ENCODE data around the gene FNDC3B.

FNDC3B gene

DNA sequence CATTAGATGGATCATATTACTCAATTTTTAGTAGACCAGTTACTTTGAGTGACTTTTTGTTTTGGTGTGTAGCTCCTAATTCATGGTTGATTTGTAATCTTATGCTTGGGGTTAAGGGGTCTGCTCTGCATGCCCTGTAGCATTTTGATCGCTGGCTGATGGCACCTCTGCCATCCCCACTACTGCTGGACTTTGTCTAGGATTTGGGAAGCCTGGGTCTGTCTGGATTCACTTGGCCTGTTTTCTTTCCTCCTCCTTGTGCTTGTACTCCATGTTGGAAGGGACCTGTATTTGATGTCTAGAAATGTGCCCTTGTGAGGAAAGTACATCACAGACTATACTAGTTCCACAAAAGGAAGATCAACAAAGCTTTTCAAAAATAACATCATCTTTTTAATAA lies 154.1 kb downstream of the FNDC3B start:
- no peaks in the 10 kb centered on the region for H3K79me2 ChIP-seq (ENCODE audit: insufficient read depth, low read length)
- no peaks in the 10 kb centered on the region for H3K9me2 ChIP-seq (ENCODE audit: low read depth, low read length)
- TF ChIP-seq, protein P1, sequence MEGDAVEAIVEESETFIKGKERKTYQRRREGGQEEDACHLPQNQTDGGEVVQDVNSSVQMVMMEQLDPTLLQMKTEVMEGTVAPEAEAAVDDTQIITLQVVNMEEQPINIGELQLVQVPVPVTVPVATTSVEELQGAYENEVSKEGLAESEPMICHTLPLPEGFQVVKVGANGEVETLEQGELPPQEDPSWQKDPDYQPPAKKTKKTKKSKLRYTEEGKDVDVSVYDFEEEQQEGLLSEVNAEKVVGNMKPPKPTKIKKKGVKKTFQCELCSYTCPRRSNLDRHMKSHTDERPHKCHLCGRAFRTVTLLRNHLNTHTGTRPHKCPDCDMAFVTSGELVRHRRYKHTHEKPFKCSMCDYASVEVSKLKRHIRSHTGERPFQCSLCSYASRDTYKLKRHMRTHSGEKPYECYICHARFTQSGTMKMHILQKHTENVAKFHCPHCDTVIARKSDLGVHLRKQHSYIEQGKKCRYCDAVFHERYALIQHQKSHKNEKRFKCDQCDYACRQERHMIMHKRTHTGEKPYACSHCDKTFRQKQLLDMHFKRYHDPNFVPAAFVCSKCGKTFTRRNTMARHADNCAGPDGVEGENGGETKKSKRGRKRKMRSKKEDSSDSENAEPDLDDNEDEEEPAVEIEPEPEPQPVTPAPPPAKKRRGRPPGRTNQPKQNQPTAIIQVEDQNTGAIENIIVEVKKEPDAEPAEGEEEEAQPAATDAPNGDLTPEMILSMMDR (IDR thresholded peaks at IDR 0.05; ENCODE audit: low read length), result no peak
- no peak for TF ChIP-seq EZH2 (IDR thresholded peaks at IDR 0.05; ENCODE audit: borderline replicate concordance, low read length)
- H3K27ac ChIP-seq (ENCODE audit: low read depth, low read length, poor library complexity, severe bottlenecking), result no peak overlapping the region
- H3K27me3 ChIP-seq (ENCODE audit: insufficient read depth, low read length), result no peaks in the 10 kb centered on the region
- H2AFZ ChIP-seq (ENCODE audit: low read length), result no peak overlapping the region
- no peak overlapping the region for H3K9ac ChIP-seq (ENCODE audit: low read length)
- no peaks in the 10 kb centered on the region for H3K36me3 ChIP-seq (ENCODE audit: insufficient read depth, low read length)
- no peaks in the 10 kb centered on the region for H3K4me1 ChIP-seq (ENCODE audit: insufficient read depth, low read length, severe bottlenecking)
- H4K20me1 ChIP-seq (ENCODE audit: insufficient read depth, low read length), result no peaks in the 10 kb centered on the region
- no peak overlapping the region for H3K4me2 ChIP-seq (ENCODE audit: low read length)
- H3K4me3 ChIP-seq (ENCODE audit: low read depth, low read length, poor library complexity, severe bottlenecking), result no peak overlapping the region
- no peaks in the 10 kb centered on the region for H3K9me3 ChIP-seq (ENCODE audit: low read length)
- H3F3A ChIP-seq (ENCODE audit: insufficient read depth, low read length), result no peaks in the 10 kb centered on the region

DNA sequence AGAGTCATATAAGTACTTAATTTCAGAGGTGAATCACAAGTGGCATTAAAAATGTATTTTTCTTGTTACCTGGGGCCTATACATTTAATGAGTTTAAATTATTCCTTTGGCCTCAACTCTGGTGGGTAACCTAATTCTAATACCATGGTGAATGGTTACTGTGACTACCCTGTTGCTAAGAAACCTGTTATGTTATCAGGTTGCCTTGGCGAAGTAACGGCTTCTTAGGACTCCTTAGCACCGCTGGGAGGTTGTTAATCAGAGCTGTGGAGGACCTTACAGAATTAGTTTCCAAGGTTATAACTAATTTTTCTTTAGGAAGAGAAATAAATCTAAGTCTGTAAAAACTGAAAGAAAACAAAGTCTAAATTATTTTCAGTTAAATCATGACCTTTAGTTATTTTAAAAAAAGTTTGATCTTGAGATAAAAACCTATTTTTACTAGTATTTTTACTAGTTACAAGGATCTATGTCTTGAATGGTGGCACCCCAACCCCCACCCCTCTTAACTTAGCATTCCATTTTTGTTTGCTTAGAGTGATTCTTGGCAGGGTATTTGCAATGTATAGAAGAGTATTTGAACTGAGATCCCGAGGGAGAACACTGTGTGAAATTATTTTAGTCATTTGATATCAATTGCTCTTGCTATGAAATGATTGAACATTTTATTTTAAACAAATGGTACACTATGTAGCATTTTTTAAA lies 155.5 kb downstream of the FNDC3B start:
- no peak overlapping the region for H3K4me3 ChIP-seq (ENCODE audit: low read depth, low read length, poor library complexity, severe bottlenecking)
- H2AFZ ChIP-seq (ENCODE audit: low read length), result no peak overlapping the region
- H3F3A ChIP-seq (ENCODE audit: insufficient read depth, low read length), result no peaks in the 10 kb centered on the region
- no peaks in the 10 kb centered on the region for H3K79me2 ChIP-seq (ENCODE audit: insufficient read depth, low read length)
- no peaks in the 10 kb centered on the region for H3K4me1 ChIP-seq (ENCODE audit: insufficient read depth, low read length, severe bottlenecking)
- H3K9me3 ChIP-seq (ENCODE audit: low read length), result no peaks in the 10 kb centered on the region
- no peaks in the 10 kb centered on the region for H4K20me1 ChIP-seq (ENCODE audit: insufficient read depth, low read length)
- TF ChIP-seq, protein P1 (IDR thresholded peaks at IDR 0.05; ENCODE audit: low read length), result no peak
- no peak for TF ChIP-seq EZH2 (IDR thresholded peaks at IDR 0.05; ENCODE audit: borderline replicate concordance, low read length)
- H3K36me3 ChIP-seq (ENCODE audit: insufficient read depth, low read length), result no peaks in the 10 kb centered on the region
- no peaks in the 10 kb centered on the region for H3K9me2 ChIP-seq (ENCODE audit: low read depth, low read length)
- no peaks in the 10 kb centered on the region for H3K27me3 ChIP-seq (ENCODE audit: insufficient read depth, low read length)
- H3K4me2 ChIP-seq (ENCODE audit: low read length), result no peak overlapping the region
- H3K27ac ChIP-seq (ENCODE audit: low read depth, low read length, poor library complexity, severe bottlenecking), result no peak overlapping the region
- H3K9ac ChIP-seq (ENCODE audit: low read length), result no peak overlapping the region

DNA sequence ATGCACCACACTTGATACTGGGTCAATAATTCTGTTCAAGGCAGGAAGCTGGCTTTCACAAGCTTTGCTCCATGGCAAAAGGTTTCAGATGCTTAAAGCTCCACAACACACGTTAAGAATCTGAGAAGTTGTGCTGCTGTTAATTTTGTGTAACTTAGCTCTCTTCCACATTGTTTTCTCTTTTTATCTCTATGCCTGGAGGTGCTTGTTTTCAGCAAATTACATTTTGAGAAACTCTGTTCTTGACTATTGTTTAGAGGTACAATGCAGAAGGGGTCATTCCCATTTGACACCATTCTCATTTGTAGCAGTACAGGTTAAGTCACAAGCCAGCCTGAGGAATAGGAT lies 156.0 kb downstream of the FNDC3B start:
- H3K4me1 ChIP-seq (ENCODE audit: insufficient read depth, low read length, severe bottlenecking), result no peaks in the 10 kb centered on the region
- H3K27ac ChIP-seq (ENCODE audit: low read depth, low read length, poor library complexity, severe bottlenecking), result no peak overlapping the region
- H3F3A ChIP-seq (ENCODE audit: insufficient read depth, low read length), result no peaks in the 10 kb centered on the region
- H2AFZ ChIP-seq (ENCODE audit: low read length), result no peak overlapping the region
- no peak overlapping the region for H3K4me3 ChIP-seq (ENCODE audit: low read depth, low read length, poor library complexity, severe bottlenecking)
- no peaks in the 10 kb centered on the region for H3K36me3 ChIP-seq (ENCODE audit: insufficient read depth, low read length)
- no peaks in the 10 kb centered on the region for H3K9me2 ChIP-seq (ENCODE audit: low read depth, low read length)
- no peaks in the 10 kb centered on the region for H4K20me1 ChIP-seq (ENCODE audit: insufficient read depth, low read length)
- no peak overlapping the region for H3K4me2 ChIP-seq (ENCODE audit: low read length)
- H3K9ac ChIP-seq (ENCODE audit: low read length), result no peak overlapping the region
- H3K9me3 ChIP-seq (ENCODE audit: low read length), result no peaks in the 10 kb centered on the region
- no peaks in the 10 kb centered on the region for H3K79me2 ChIP-seq (ENCODE audit: insufficient read depth, low read length)
- TF ChIP-seq, protein P1 (IDR thresholded peaks at IDR 0.05; ENCODE audit: low read length), result no peak
- no peak for TF ChIP-seq EZH2 (IDR thresholded peaks at IDR 0.05; ENCODE audit: borderline replicate concordance, low read length)
- no peaks in the 10 kb centered on the region for H3K27me3 ChIP-seq (ENCODE audit: insufficient read depth, low read length)

Data from OCI-LY1 (cell line).